ENCODE data around the gene NCKIPSD.
"Not testable (repeated sequence)": the region's sequence is repeated elsewhere in the genome, so short reads cannot be mapped to it uniquely, and the experiment has no call there.

Gene NCKIPSD

DNA sequence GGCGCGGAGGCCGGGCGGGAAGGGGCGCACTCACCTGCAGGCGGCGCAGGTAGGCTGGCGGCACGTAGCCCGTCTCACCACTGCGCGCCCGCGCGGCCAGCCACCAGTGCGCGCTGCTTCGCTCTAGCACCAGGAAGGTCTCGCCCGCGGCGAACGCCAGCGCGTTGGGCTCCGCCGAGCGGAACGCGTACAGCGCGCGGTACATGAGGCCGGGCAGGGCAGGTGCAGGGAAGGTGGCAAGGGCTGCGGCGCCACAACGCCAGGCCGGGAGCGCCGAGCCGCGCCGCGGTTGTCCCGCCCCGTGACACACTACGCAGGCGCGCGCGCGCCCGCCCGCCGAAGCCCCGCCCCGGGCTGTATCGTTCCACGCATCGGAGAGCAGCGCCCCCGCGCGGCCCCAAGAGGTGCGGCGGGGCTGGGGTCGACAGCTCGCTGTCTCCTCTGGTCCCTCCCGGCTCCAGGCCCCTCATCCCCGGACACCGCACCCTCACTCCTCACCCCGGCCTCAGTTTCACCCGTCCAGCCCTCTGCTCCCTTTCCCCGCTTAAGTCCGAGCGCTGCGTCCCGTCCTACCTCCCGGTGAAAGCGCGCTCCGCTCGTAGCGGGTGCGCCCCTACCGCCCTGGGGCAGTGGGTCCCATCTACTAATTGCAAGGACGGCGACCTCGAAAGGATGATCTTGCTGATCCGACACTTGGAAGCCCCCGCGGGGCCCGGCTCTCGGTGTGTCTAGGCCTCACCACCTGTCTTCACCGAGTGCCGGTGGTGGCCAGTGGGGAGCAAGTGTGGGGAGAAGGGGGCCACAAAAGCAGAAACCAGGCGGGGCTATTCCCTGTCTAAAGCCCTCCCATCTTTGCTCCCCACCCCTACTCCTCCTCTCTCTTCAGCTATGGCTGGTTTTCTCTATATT lies at the start of gene NCKIPSD:
NCKIPSD (minus strand) TSS at position 313 of the 909 bp plus-strand sequence; CDS start at position 205, 108 bp downstream.
- DNase-seq = peak; percentile 53

DNA sequence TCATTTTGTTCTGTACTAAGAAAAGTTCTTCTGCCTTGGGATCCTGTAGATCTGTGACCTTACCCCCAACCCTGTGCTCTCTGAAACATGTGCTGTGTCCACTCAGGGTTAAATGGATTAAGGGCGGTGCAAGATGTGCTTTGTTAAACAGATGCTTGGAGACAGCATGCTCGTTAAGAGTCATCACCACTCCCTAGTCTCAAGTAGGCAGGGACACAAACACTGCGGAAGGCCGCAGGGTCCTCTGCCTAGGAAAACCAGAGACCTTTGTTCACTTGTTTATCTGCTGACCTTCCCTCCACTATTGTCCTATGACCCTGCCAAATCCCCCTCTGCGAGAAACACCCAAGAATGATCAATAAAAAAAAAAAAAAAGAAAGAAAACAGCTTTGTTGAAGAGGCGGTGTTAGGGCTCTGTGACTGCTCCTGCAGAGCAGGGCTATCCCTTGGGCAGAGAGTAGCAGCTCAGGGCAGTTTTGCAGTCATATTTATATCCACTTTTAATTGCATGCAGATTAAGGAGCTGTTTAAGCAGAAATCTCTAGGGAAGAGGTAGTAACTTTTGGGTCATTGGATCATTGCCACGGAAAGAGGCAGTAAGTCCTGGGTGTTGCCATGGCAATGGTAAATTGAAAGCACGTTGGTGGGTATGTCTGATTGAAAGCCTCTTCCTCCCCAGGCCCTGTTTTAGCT lies 49.5 kb upstream of the NCKIPSD start:
- DNase-seq = not testable (repeated sequence)

DNA sequence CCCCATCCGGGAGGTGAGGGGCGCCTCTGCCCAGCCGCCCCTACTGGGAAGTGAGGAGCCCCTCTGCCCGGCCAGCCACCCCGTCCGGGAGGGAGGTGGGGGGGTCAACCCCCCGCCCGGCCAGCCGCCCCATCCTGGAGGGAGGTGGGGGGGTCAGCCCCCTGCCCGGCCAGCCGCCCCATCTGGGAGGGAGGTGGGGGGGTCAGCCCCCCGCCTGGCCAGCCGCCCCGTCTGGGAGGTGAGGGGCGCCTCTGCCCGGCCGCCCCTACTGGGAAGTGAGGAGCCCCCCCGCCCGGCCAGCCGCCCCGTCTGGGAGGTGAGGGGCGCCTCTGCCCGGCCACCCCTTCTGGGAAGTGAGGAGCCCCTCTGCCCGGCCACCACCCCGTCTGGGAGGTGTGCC lies 48.8 kb upstream of the NCKIPSD start:
- not testable (repeated sequence) for DNase-seq

DNA sequence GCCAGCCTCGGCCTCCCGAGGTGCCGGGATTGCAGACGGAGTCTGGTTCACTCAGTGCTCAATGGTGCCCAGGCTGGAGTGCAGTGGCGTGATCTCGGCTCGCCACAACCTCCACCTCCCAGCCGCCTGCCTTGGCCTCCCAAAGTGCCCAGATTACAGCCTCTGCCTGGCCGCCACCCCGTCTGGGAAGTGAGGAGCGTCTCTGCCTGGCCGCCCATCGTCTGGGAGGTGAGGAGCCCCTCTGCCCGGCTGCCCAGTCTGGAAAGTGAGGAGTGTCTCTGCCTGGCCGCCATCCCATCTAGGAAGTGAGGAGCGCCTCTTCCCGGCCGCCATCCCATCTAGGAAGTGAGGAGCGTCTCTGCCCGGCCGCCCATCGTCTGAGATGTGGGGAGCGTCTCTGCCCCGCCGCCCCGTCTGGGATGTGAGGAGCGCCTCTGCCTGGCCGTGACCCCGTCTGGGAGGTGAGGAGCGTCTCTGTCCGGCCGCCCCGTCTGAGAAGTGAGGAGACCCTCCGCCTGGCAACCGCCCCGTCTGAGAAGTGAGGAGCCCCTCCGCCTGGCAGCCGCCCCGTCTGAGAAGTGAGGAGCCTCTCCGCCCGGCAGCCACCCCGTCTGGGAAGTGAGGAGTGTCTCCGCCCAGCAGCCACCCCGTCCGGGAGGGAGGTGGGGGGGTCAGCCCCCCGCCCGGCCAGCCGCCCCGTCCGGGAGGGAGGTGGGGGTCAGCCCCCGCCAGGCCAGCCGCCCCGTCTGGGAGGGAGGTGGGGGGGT lies 48.2 kb upstream of the NCKIPSD start:
- DNase-seq = not testable (repeated sequence)

DNA sequence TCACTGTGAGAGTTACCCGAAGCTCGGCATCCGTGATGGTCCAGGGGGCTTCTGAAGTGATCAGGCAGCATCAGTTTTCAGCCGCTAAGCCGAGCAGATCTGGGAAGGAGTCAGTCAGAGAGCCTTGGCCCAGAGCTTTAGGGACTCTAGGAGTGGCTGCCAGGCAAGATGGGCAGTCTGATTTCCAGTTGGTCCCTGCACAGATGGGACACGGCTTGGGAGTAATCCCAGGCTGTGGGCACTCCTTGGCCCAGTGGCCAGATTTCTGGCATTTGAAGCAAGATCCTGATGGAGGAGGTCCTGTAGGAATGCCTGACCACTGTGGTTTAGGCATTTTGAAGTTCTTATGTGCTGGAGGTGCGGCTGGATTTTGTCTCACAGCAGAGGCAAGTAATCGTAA lies 41.8 kb upstream of the NCKIPSD start:
- DNase-seq = no peak

DNA sequence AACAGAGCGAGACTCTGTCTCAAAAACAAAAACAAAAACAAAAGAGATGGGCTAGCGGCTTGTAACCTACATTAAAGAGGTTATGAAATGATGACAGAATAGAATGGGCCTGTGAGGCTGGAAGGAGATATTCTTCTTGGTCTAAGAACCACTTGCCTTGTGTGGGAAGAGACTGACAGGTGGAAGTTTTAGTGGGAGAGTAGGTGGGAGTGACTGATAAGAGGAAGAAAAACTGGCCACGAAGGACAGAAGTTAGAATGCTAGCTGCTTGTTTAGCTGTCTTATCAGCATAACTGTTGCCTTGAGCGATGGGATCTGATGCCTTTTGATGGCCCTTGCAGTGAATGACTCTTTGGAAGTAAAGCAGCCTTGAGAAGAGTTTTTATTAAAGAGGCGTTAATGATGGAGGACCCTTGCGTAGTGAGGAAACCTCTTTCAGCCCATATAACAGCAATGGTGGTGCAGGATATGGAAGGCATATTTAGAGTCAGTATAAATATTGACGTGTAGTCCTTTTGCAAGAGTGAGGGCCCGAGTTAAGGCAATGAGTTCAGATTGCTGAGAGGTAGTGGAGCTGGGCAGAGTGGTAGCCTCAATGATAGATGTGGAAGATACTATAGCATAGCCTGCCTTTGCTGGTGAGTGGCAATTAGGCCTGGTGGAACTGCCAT lies 39.6 kb upstream of the NCKIPSD start:
- DNase-seq = not testable (repeated sequence)

DNA sequence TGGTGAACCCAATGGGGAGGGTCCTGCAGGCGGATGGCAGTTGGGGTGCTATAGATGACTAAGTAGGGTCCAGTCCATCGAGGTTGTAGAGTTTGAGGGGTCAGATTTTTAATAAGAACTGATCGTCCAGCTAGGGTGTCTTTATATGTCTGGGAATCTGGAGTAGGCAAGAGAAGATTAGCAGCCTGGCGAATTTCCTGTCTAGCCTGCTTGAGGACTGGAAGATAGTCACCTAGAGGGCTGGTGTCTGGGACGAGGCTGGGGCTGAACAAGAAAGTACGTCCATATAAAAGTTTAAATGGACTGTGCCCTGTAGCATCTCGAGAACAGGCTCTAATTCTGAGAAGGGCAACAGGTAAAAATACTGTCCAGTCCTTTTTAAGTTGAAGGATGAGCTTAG lies 38.0 kb upstream of the NCKIPSD start:
- DNase-seq = no peak

DNA sequence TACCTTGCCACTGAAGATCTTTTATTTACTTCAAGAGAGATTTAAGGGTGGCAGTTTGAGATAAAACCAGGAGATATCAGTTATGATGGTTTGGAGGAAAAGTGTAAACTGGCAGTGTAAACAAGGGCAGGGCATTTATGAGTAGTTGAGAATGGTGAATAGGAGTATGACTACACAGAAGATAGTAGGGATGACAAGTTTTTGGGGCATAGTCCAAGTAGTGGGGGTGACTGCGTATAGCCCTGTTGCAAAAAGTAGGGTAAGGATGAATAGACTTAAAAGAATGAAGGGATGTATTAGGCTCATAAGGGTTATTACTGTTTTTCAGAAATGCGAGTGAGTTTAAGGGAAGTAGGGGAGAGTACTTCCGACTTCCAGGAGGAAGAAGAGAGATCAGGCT lies 37.6 kb upstream of the NCKIPSD start:
- not testable (repeated sequence) for DNase-seq

DNA sequence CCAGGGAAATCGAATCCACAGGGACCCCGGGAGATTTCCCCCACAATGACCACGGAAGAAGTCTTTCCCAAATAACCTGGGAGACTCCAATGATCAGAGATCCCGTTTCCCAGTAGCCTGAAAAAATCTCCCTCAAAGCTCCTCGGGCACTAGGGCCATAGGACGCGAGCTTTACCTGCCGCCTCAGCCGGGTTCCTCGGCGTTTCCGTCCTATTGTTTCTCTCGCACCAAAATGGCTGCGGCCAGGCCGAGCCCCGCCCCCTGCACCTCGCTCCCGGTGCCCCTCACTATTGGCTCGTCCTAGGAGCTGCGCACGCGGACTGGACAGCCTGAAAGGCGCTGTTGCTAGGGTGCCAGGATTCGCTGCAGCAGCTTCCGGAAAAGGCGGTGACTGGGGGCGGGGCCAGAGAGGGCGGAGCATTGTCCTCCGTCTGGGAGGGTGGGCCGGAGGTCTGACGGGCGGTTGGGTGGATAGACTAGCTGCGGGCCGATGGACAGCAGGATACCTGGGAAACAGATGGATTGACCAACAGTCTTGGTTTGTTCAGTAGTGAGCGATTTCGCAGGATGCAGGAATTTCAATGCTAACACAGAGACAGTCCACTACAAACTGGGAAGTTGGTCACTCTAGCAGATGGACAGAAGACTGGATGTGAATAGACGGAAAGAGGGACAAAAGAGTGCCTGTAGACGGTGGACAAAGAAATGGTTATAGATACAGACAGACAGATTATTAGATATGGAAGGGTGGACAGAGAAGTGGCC lies 31.4 kb upstream of the NCKIPSD start, which contains the start of gene IP6K2:
IP6K2 (minus strand) TSS at position 240 of the 765 bp plus-strand sequence. CDS start 21,930 bp downstream, outside the sequence.
- DNase-seq = peak; percentile 93

DNA sequence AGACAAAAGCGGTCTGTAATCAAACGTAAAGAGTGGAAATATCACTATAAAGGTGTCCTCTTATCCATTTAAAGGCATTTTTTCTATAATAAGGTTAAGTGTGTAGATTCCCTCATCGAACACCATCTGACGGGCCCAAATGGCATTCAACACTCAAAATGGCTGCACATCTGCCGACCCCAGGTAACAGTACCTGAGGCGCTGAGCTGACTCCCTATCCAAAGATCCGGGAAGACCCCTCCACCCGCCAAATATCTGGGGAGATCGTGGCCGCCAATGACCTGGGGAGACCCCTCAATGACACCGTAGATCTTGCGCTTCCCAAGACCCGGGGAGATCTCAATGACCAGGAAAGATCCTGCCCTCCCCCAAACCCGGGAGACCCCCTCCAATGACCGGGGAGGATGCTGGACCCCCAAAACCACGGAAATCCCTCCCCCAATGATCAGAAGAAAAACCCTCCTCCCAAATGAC lies 30.8 kb upstream of the NCKIPSD start:
- no peak for DNase-seq

DNA sequence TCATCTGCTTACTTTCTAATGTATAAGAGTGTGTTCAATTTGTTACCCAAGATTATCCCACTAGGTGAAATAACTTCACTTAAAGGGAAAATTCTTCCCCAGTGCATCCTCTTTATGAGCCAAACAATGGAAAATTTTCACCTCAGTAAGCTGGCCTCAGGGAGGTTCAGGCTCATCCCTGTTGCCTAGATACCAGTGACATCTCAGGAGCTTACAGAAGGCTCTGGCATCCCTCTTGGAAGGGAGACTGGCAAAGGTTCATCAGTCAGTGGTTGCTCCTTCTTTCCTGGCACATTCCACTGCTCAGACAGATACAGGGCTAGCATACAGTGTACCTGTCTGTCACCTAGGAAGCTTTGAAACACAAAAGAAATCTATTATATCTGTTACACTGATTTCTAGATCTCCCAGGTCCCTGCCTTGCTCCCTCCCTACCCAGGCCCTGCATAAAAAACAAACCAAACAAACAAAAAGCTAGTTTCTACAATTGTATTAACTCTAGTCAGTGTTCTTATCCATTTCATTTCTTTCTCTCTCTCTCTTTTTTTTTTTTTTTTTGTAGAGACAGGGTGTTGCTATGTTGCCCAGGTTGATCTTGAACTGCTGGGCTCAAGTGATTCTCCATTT lies 29.6 kb upstream of the NCKIPSD start:
- DNase-seq = no peak

DNA sequence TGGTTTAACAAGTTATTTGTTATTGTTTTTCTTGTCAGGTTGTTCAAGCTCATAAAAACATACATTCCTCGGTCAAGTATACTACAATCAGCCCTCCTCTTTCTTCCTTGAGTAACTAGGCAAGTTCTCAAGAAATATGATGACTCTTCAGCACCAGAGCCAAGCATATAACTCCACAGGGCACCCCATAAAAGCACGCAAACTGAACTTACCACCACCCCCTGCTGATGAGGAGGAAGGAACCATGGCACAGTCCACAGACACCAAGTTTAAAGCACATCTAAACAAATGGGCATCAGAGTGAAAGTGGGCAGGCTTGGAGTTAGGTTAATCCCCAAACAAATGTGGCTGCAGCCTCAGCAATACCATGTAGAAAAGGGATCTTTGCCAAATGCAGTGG lies 26.0 kb upstream of the NCKIPSD start:
- no peak for DNase-seq

DNA sequence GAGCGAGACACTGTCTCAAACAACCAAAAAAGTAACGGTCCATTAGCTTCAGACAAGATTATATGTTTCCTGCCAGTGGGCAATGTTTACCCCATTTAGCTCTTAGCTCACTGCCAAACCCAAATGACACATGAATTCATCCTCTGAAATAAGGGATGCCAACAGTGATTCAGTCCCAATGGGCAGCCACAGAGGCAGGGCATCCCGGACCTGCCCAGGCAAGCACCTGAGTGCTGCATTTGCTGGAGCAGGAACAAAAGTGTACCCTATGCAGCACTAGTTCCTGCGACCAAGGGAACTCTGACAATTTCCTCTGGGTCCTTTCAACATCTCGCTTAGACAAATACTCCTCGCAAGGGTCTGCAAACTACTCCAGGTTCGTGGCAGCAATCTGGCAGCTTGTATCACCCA lies 23.3 kb upstream of the NCKIPSD start:
- DNase-seq = no peak

DNA sequence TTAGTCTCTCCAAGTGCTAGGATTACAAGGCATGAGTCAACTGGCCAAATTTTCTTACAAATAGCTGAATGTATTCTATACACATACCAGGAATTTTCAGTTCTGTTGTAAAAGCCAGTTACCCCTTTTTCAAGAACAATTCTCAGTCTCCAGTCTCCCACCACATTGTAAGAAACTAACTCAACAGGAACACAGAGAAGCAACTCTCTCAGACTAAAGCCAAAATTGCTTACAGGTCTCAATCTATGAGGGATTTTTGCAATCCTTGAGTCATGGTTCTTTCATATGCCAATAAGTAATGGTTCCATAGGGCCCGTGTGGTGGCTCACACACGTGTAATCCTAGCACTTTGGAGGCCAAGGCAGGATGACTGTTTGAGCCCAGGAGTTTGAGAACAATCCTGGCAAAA lies 22.8 kb upstream of the NCKIPSD start:
- DNase-seq = no peak

DNA sequence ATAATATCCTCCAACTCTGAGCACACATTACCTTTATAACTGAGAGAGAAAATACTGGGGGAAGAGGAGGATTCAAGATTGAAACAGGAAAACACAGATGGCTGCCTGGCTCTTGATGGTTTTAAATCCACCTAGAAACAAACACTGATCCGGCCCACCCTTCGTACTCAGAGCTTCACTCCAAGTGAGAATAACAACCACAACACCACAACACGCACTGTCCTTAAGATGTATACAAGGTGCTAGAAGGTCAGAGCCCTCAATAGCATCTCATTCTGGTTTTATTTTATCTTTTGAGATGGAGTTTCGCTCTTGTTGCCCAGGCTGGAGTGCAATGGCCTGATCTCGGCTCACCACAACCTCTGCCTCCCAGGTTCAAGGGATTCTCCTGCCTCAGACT lies 21.4 kb upstream of the NCKIPSD start:
- no peak for DNase-seq

DNA sequence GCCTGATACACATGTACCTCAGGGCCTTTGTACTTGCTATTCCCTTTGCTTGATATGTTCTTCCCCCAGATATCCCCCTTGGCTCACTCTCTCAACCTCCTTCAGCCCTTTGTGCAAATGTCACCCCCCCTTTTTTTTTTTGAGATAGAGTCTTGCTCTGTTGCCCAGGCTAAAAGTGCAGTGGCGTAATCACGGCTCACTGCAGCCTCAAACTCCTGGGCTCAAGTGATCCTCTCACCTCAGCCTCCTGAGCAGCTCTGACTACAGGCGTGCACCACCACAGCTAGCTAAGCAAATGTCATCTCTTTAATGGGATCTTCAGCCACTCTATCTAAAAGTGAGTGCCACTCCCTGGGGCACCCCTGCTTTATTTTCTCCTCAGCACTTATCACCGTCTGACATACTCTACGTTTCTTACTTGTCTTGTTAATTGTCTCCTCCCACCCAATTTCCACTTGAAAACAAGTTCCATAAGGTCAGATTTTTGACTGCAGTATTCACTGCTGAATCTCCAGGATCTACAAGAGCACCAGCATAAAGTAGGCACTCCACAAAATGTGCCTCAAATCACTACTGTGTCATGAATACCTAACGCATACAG lies 16.7 kb upstream of the NCKIPSD start:
- no peak for DNase-seq

DNA sequence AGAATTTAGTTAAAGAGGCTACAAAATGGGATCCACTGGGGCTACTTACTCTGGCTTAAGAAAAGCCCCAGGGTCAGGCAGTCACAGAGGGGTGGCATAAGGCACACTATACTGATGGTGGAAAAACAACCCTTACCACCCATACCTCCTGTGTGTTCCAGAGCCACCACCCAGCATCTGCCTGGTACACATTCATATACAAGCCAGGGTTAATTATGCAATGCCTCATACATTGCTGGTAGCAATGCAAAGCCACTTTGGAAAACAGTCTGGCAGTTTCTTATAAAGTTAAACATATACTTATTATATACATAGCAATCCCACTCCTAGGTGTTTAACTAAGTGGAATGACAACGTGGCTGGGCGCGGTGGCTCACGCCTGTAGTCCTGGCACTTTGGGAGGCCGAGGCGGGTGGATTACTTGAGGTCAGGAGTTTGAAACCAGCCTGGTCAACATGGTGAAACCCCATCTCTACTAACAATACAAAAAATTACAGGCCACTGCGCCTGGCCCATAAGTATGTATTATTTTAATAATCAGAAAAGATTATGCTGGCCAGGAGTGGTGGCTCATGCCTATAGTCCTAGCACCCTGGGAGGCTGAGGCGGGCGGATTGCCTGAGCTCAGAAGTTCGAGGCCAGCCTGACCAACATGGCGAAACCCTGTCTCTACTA lies 15.2 kb upstream of the NCKIPSD start:
- no peak for DNase-seq

DNA sequence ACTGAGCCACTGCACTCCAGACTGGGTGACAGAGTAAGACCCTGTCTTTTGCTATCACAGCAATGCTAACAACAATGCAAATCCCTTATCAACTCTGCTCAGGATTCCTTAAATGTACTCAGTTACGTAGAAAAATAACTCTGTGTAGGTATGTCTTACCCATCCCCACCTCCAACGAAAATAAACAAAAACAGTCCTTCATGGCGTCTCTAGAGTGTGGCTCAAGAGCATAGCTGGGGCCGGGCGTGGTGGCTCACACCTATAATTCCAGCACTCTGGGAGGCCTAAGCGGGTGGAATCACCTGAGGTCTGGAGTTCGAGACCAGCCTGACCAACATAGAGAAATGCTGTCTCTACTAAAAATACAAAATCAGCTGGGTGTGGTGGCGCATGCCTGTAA lies 13.2 kb upstream of the NCKIPSD start:
- DNase-seq = no peak

DNA sequence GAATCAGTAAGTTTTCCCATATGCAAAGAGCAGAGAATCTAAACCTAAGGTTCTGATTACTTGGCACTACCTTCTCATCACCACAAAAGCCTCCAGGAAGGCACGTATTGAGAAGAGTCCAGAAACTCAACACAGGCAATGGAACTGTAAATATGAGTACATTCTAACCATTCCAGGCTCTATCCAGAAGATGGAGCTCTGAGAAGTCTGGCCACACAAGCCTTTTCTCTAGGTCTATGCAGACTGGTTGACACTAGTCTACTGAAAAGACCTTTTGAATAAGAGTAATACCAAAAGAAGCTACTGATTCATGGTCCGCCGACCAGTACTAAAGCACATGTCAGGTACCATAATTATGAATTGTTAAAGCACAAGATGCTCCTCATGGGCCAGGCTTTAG lies 12.2 kb upstream of the NCKIPSD start:
- no peak for DNase-seq

DNA sequence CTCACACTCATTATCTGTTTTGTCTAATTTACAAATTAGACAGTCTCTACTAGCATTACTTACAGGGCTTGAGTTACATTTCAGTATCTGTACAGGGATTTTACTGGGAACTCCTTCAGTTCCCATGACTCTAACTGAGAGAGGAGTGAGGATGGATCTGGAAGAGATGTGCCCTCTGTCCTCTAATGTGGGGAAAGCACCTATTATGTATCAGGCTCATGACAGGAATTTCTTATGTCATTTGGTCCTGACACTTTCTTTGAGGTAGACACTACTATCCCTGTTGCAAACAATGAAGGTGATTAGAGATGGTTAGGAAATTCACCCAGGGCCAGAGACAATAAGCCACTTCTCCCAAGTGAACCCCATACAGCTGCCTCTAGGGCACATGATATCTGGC lies 10.9 kb upstream of the NCKIPSD start:
- no peak for DNase-seq

Measured in COR-L47 (cell line).